Ishikawa (cell line): ENCODE results near the gene OGG1.

Experiments
- EP300 ChIP-seq: IDR thresholded peaks from 2 replicates; pipeline ENCODE4 v1.6.1; 2012; ENCODE audit warnings: borderline replicate concordance
- RAD21 ChIP-seq: IDR thresholded peaks from 2 replicates; pipeline ENCODE4 v1.6.1; 2012; ENCODE audit warnings: low read depth
- TAF1 ChIP-seq: IDR thresholded peaks from 2 replicates; pipeline ENCODE4 v1.6.1; 2012; ENCODE audit warnings: low read depth, mild to moderate bottlenecking
- ZBTB7A ChIP-seq: IDR thresholded peaks from 2 replicates; pipeline ENCODE4 v1.6.1; 2012; ENCODE audit warnings: low read depth

DNA sequence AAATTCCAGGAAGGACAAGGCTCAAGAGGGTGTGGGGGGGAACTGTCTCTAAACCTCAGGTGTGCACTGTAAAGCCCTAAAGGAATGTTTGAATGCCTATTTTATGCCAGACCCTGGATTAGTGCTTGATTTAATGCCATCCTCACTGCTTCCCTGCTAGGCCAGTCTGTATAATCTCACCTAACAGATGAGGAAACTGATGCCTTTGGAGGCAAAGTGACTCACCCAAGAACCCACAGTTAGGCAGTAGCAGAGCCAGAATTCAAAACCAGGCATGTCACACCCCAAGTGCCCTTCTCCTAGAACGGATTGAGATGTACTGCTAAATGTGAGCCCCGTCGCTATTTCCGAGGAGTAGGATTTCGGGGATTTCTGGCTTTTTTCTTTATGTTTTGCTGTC is 12.2 kb downstream of the OGG1 start:
- TF ChIP-seq TAF1: no peak
- TF ChIP-seq ZBTB7A: no peak
- no peak for TF ChIP-seq RAD21
- TF ChIP-seq EP300: no peak
